Osteoblast (primary cell): ENCODE measurements around the gene NEK9. TPM values are rescaled to one million over a fixed set of nuclear protein-coding genes. Genes with fewer than 3 reads are reported as not detected.

Experiments
- DNase-seq: peaks from one replicate; pipeline ENCODE4 v3.0.0; 2011; ENCODE audit warnings: low spot score, mixed read lengths; ENCODE audit not compliant: insufficient read length; ENCODE audit errors: missing footprints
- H2AFZ ChIP-seq: 2 replicates; pipeline ENCODE4 v1.6.0; 2011; ENCODE audit warnings: mild to moderate bottlenecking, low read length
- H3K27ac ChIP-seq: 2 replicates; pipeline ENCODE4 v1.5.1; 2011; ENCODE audit warnings: mild to moderate bottlenecking, low read depth, low read length, moderate library complexity
- H3K27me3 ChIP-seq: 2 replicates; pipeline ENCODE4 v1.6.0; 2012; ENCODE audit warnings: mild to moderate bottlenecking, control low read depth, inconsistent platforms, low read length, moderate library complexity; ENCODE audit not compliant: insufficient read depth
- H3K36me3 ChIP-seq: 2 replicates; pipeline ENCODE4 v1.5.1; 2011; ENCODE audit warnings: mild to moderate bottlenecking, low read length, control low read depth, moderate library complexity; ENCODE audit not compliant: insufficient read depth
- H3K4me1 ChIP-seq: 2 replicates; pipeline ENCODE4 v1.5.1; 2011; ENCODE audit warnings: mild to moderate bottlenecking, low read length, control low read depth, moderate library complexity; ENCODE audit not compliant: insufficient read depth
- H3K4me2 ChIP-seq: 2 replicates; pipeline ENCODE4 v1.6.0; 2011; ENCODE audit warnings: mild to moderate bottlenecking, low read length; ENCODE audit not compliant: insufficient read depth
- H3K4me3 ChIP-seq: fragments of 200-600 bp; sonication (generic); 3 replicates; pipeline ENCODE4 v1.5.1; 2012; ENCODE audit warnings: mild to moderate bottlenecking, low read length, inconsistent platforms; ENCODE audit not compliant: insufficient read depth
- H3K79me2 ChIP-seq: 2 replicates; pipeline ENCODE4 v1.6.0; 2012; ENCODE audit warnings: mild to moderate bottlenecking, low read length, control low read depth, inconsistent platforms; ENCODE audit not compliant: insufficient read depth
- H3K9me3 ChIP-seq: 2 replicates; pipeline ENCODE4 v1.5.1; 2011; ENCODE audit warnings: low read depth, low read length, control low read depth
- H4K20me1 ChIP-seq: 2 replicates; pipeline ENCODE4 v1.6.0; 2012; ENCODE audit warnings: mild to moderate bottlenecking, low read length, control low read depth; ENCODE audit not compliant: insufficient read depth
- CTCF ChIP-seq: IDR thresholded peaks from 2 replicates; pipeline ENCODE4 v1.5.1; 2011; ENCODE audit warnings: mild to moderate bottlenecking, low read depth, low read length, moderate library complexity; ENCODE audit errors: extremely low read depth
- total RNA-seq: library from RNA; depleted of rRNA; stranded (reverse); fragments of >200 nt; gene quantifications from 2 replicates; pipeline ENCODE4 v1.2.3, GENCODE V29; 2012

Gene NEK9
- total RNA-seq, 1 donor: 42.7 TPM

GRCh38 chr14:75113932-75114539 is 12.8 kb downstream of the NEK9 start:
- no peak for DNase-seq
- Histone ChIP-seq H4K20me1 (no peaks in the 10 kb centered on the region), H3K4me1 (peaks cover under 1% of the 10 kb centered on the region), H3K79me2 (no peaks in the 10 kb centered on the region), H3K4me3 (no peak overlapping the region), H3K27me3 (no peaks in the 10 kb centered on the region), H2AFZ (no peak overlapping the region), H3K9me3 (no peaks in the 10 kb centered on the region), H3K27ac (no peak overlapping the region), H3K4me2 (no peak overlapping the region), H3K36me3 (peaks cover 91% of the 10 kb centered on the region)
- TF ChIP-seq CTCF: no peak

- Histone ChIP-seq H4K20me1 (no peaks in the 10 kb centered on the region), H3K79me2 (no peaks in the 10 kb centered on the region), H3K27me3 (no peaks in the 10 kb centered on the region), H2AFZ (no peak overlapping the region), H3K27ac (no peak overlapping the region), H3K4me3 (no peak overlapping the region), H3K9me3 (no peaks in the 10 kb centered on the region), H3K4me2 (no peak overlapping the region), H3K36me3 (peaks cover 86% of the 10 kb centered on the region), H3K4me1 (no peaks in the 10 kb centered on the region)
- DNase-seq: no peak
- TF ChIP-seq CTCF: no peak
These were observed 17.0 kb downstream of the NEK9 start for GRCh38 chr14:75109877-75110276.

GRCh38 chr14:75107186-75107585 is 19.7 kb downstream of the NEK9 start:
- Histone ChIP-seq H4K20me1 (no peaks in the 10 kb centered on the region), H3K79me2 (no peaks in the 10 kb centered on the region), H2AFZ (no peak overlapping the region), H3K27ac (no peak overlapping the region), H3K4me2 (no peak overlapping the region), H3K4me3 (no peak overlapping the region), H3K27me3 (no peaks in the 10 kb centered on the region), H3K4me1 (no peaks in the 10 kb centered on the region), H3K36me3 (peaks cover 75% of the 10 kb centered on the region), H3K9me3 (no peaks in the 10 kb centered on the region)
- peak; percentile 50 for DNase-seq
- no peak for TF ChIP-seq CTCF

- peaks cover 6% of the 10 kb centered on the region for H4K20me1 ChIP-seq
- H3K4me1 ChIP-seq: no peaks in the 10 kb centered on the region
- H3K4me2 ChIP-seq: no peak overlapping the region
- no peaks in the 10 kb centered on the region for H3K27me3 ChIP-seq
- H3K27ac ChIP-seq: no peak overlapping the region
- H2AFZ ChIP-seq: no peak overlapping the region
- no peak overlapping the region for H3K4me3 ChIP-seq
- H3K36me3 ChIP-seq: peaks cover 75% of the 10 kb centered on the region
- H3K79me2 ChIP-seq: no peaks in the 10 kb centered on the region
- peak; percentile 36 for DNase-seq
- no peaks in the 10 kb centered on the region for H3K9me3 ChIP-seq
- no peak for TF ChIP-seq CTCF
These were observed 25.4 kb downstream of the NEK9 start for GRCh38 chr14:75101491-75101890.
